ENCODE results near the gene TIMP2. TPM values are rescaled to one million over a fixed set of nuclear protein-coding genes. Genes with fewer than 3 reads are reported as not detected.

The TIMP2 gene
- total and polyA plus RNA-seq, 2 of the 13 experiments (the other 11 are each of a cell fraction or from before 2014, with no cell fraction given), result 3.8 to 8.5 TPM

GRCh38 chr17:78925662-78926555 is 722 bp upstream of the TIMP2 start (continued):
- no peak; the same call in 1 of the 2 replicates for TF ChIP-seq ZBTB33 (CRISPR knock-in tag; IDR thresholded peaks at IDR 0.05)
- TF ChIP-seq FUBP1 (CRISPR knock-in tag; IDR thresholded peaks at IDR 0.05; ENCODE audit: borderline replicate concordance), result no peak
- TF ChIP-seq SP4 (CRISPR knock-in tag; IDR thresholded peaks at IDR 0.05), result no peak
- no peak for TF ChIP-seq NFIB (CRISPR knock-in tag; IDR thresholded peaks at IDR 0.05; ENCODE audit: borderline replicate concordance)
- no peak for TF ChIP-seq MXD3 (CRISPR knock-in tag; IDR thresholded peaks at IDR 0.05)
- TF ChIP-seq ZNF674 (CRISPR knock-in tag; IDR thresholded peaks at IDR 0.05; ENCODE audit: low read depth), result no peak
- TF ChIP-seq ZNF800 (CRISPR knock-in tag; IDR thresholded peaks at IDR 0.05), result no peak
- TF ChIP-seq CBX2 (IDR thresholded peaks at IDR 0.05; ENCODE audit: low read depth, low read length), result no peak
- TF ChIP-seq CBX2 (CRISPR knock-in tag; IDR thresholded peaks at IDR 0.05; ENCODE audit: low read depth), result no peak
- no peak for TF ChIP-seq ZNF432 (CRISPR knock-in tag; IDR thresholded peaks at IDR 0.05; ENCODE audit: borderline replicate concordance)
- TF ChIP-seq SMARCC2 (IDR thresholded peaks at IDR 0.05), result no peak
- TF ChIP-seq RXRA (CRISPR knock-in tag; IDR thresholded peaks at IDR 0.05), result 0 out of 2 replicates have a peak, but pooled peaks have one; percentile 34
- TF ChIP-seq FOXA3 (CRISPR knock-in tag; IDR thresholded peaks at IDR 0.05), result no peak
- TF ChIP-seq POLR2AphosphoS5 (IDR thresholded peaks at IDR 0.05; ENCODE audit: low read depth, low read length), result 0 out of 2 replicates have a peak, but pooled peaks have one; percentile 46
- TF ChIP-seq ZFP82 (CRISPR knock-in tag; IDR thresholded peaks at IDR 0.05; ENCODE audit: borderline replicate concordance), result no peak
- TF ChIP-seq SYNCRIP (IDR thresholded peaks at IDR 0.05; ENCODE audit: insufficient read depth, low read depth, low read length), result no peak
- TF ChIP-seq DDIT3 (CRISPR knock-in tag; IDR thresholded peaks at IDR 0.05), result no peak
- TF ChIP-seq NKX3-1 (CRISPR knock-in tag; IDR thresholded peaks at IDR 0.05), result no peak
- no peak for TF ChIP-seq ARID2 (CRISPR knock-in tag; IDR thresholded peaks at IDR 0.05; ENCODE audit: borderline replicate concordance)
- TF ChIP-seq ZFY (CRISPR knock-in tag; IDR thresholded peaks at IDR 0.05), result 0 out of 2 replicates have a peak, but pooled peaks have one; percentile 6
- 0 out of 2 replicates have a peak, but pooled peaks have one; percentile 16 for TF ChIP-seq ZNF720 (CRISPR knock-in tag; IDR thresholded peaks at IDR 0.05)
- TF ChIP-seq PREB (CRISPR knock-in tag; IDR thresholded peaks at IDR 0.05), result no peak
